GM19025 (cell line): ENCODE data around the gene DCP1A.
"Not testable (repeated sequence)": the region's sequence is repeated elsewhere in the genome, so short reads cannot be mapped to it uniquely, and the experiment has no call there.

Source experiments
- ATAC-seq: cut with Tn5 transposase; IDR thresholded peaks from one replicate; pipeline ENCODE4 v1.9.1; 2021; ENCODE audit warnings: mild to moderate bottlenecking, low read depth, moderate library complexity; ENCODE audit not compliant: unreplicated experiment

The DCP1A gene

DNA sequence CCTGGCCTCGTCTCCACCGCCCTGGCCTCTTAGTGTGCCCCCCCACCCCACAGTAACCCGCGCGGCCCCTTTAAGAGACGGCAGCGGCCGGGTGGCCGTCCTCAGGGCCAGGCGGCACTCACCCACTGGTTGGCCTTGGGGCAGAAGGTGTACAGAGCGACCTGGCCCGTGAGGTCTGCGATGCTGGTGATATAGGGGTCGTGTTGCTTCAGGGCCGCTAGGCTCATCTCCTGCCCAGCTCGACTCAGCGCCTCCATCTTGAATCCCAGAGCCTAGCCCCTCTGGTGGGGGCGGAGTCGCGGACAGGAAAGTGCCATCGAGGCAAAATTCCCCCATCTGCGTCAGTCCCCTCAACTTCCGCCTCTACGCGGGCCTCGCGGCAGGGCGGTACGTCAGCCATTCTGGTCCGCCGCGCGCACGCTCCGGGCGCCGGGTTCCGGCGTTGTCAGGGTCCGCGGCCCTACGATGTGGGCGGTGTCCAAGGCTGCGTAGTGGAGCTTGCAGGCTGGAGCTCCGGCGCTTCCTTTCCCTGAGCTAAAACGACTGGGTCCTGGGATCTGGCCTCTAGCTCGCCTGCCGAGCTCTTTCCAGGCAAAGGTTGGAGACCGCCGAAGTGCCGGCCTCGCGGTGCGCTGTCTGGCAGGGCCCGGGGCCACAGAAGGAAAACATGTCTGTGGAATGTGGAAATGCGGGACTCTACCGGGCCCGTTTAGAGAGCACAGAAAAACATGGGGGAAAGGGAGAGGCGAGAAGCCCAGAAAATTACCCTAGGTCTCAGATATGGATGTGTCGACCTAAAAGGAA lies at the start of gene DCP1A:
DCP1A (minus strand) TSS at position 283 of the 804 bp plus-strand sequence; CDS start at position 257, 26 bp downstream.
- ATAC-seq = peak; percentile 93

GRCh38 chr3:53384465-53385423 lies 37.4 kb upstream of the DCP1A start:
- ATAC-seq = no peak

GRCh38 chr3:53382106-53382505 lies 34.8 kb upstream of the DCP1A start:
- ATAC-seq = no peak

DNA sequence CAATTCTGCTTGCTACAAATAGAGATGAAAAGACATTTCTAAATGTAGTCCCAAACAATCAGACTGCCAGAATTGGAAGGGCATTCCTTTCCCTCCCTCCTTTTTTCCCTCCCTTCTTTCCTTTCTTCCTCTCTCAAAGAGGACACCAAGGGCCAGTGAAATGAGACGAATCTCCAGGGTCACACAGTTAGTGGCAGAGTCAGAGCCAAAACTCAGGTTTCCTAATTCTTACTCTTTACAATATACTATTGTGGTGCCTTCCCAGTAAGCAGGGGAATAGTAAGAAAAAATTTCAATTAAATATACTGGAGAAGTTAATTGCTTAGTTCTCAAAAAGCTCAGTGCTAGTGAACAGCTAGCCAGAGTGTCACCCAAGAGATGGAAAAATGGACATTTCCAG lies 33.0 kb upstream of the DCP1A start:
- no peak for ATAC-seq

GRCh38 chr3:53379898-53380297 lies 32.6 kb upstream of the DCP1A start:
- no peak for ATAC-seq

DNA sequence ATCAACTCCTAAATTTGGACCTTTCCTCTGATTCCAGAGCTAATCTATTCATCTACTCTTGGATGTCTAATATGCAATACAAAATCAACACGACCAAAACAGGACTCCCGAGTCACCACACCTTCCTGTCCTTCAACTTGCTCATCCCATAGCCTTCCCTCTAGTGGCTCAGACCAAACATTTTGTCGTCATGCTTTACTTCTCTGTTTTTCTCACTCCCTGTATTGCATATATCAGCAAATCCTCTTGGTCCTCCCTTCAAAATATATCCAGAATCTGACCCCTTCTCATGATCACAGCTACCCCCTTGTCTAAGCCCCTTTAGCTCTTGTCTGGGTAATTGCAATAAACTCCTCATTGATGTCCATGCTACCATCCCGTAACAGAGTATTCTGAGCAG lies 30.5 kb upstream of the DCP1A start:
- no peak for ATAC-seq

GRCh38 chr3:53376679-53377078 lies 29.3 kb upstream of the DCP1A start:
- ATAC-seq = no peak

- ATAC-seq = no peak
These were observed 27.7 kb upstream of the DCP1A start for GRCh38 chr3:53375019-53375418.

GRCh38 chr3:53370719-53371118 lies 23.4 kb upstream of the DCP1A start:
- ATAC-seq = not testable (repeated sequence)

GRCh38 chr3:53361852-53362251 lies 14.5 kb upstream of the DCP1A start:
- ATAC-seq = no peak

GRCh38 chr3:53357458-53357857 lies 10.1 kb upstream of the DCP1A start:
- ATAC-seq = no peak

DNA sequence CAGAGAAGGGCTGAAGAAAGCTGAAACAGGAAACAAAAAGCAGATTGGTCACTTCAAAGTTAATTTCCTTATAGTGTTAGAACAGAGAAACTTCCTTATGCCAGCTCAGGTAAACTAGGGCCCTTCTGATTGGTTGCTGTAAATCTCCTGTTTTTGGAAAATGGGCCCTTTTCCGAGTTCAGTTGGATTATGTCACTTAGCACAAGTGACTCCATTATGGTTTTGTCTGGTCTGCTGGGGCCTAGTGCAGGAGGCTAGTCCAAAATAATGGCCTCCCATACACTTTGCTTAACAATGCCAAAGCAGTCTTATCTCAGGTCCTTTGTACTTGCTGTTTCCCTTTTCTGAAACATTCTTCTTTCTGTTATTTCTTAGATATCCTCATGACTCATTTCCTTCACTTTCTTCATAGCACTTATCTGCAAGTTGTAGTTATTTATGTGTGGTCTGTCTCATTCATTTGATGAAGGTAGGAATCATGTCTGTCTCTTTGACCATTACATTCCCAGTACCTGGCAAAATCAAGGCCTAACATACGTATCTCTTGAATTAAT lies 7.7 kb upstream of the DCP1A start:
- ATAC-seq = no peak

DNA sequence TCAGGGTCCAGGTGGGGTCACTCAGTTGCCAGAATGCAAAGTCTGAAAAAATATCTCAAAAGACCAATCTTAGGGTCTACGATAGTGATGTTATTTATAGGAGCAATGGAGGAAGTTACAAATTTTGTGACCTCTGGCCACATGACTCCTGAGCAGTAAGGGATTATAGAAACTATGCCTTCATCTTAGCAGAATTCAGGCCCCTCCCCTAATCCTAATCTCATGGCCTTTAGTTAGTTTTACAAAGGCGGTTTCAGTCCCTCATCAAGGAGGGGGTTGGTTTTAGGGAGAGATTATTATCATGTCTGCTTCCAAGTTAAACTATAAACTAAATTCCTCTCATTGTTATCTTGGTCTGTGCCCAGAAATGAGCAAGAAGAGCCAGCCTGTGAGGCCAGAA lies 5.9 kb upstream of the DCP1A start:
- no peak for ATAC-seq

- ATAC-seq = no peak
These were observed 3.3 kb upstream of the DCP1A start for GRCh38 chr3:53350652-53351051.

GRCh38 chr3:53348118-53348517 lies 775 bp upstream of the DCP1A start:
- ATAC-seq = not testable (repeated sequence)

GRCh38 chr3:53346922-53347260 lies 452 bp downstream of the DCP1A start:
- no peak for ATAC-seq

DNA sequence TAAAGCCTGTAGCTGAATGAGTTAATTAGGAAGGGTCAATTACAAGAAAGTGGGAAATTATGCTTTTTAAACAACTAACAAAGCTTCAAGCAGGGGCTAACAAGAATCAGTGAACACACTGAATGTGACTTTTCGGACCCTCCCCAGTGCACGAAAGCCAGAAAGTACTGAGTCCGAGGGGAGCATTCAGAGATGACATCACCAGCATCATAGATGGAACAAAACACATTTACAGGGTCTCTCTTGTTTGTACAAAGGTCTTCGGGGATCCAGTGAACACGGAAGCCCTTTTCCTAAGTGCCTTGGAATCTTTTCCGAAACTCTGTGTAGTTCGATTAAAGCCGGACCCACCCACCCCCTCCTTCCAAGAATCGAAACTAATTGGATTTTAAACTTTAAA lies 829 bp downstream of the DCP1A start:
- ATAC-seq = no peak

DNA sequence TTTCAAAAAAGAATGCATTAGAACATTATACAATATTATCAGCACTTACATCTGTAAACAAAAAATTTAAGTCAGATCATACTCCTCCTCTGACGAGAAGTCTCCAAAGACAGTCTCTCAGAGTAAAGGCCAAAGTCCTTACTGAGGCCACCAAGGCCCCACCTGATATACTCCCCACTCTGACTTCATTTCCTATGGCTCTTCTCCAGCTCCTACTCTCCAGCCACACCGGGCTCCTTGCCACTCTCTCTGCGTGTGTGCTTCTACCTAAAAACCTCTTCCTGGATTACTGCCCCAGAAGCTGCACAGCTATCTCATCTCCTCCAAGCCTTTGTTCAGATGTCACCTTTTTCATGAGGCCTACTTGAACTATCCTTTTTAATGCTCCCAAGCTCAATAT lies 5.0 kb downstream of the DCP1A start:
- ATAC-seq = no peak

DNA sequence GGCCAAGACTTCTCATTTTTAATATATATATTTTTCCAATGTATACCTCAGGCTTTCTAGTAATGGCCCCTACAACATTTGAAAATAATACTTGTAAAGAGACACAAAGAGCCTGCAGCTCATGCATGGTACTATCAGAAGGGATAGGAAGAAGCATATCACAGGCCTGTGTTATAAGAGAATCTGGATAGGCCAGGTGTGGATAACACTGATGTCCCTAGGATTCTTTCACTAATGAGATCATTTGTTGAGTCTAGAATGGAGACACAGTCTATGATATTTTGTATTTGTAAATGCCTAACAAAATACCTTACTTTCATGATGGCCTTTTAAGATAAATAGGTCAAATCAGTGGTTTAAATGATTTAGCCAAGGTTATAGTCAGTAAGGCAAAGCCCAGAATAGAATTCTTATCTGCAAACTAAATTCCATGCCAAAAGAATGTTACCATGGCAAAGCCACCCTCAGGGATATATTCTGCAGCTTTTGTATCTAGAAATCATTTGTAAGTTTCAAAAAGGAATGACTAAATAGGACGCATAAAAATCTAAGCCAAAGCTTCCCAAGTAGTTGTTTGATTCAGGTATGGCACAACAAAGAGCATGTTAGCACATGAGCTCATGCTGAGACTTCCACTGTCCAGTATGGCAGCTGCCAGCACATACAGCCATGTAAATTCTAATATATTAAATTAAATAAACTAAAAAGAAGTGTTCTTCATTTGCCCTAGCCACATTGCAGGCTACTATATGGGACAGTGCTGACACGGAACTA lies 10.0 kb downstream of the DCP1A start:
- ATAC-seq = no peak

GRCh38 chr3:53334742-53335141 lies 12.6 kb downstream of the DCP1A start:
- ATAC-seq = no peak

- no peak for ATAC-seq
These were observed 15.5 kb downstream of the DCP1A start for GRCh38 chr3:53331871-53332270.
